Endothelial cell of umbilical vein (primary cell): ENCODE results near the gene GLI1. TPM values are rescaled to one million over a fixed set of nuclear protein-coding genes. Genes with fewer than 3 reads are reported as not detected.

Source experiments
- BruUV-seq: library from RNA; stranded (reverse); fragments of 400-500 nt; replicated peaks from 2 replicates; lab custom pipeline; 2021; lab: Mats Ljungman, UMichigan
- CTCF ChIA-PET: fragments of 300-600, 350-600 bp; sonication (Branson Sonifier 250); formaldehyde crosslinking; loops from one replicate; lab custom pipeline; 2021; ENCODE audit warnings: antibody characterized with exemption, inconsistent platforms; lab: Charles Lee
- POLR2A ChIA-PET: fragments of 300-600, 350-600 bp; sonication (Branson Sonifier 250); formaldehyde crosslinking; loops from one replicate; lab custom pipeline; 2021; ENCODE audit warnings: antibody characterized with exemption, inconsistent platforms; lab: Charles Lee
- DNase-seq: peaks from one replicate; pipeline ENCODE4 v3.0.0-alpha.2; 2011; ENCODE audit warnings: low read depth, low spot score
- FAIRE-seq: peaks from 2 replicates; lab custom pipeline; 2011; peaks lifted over from hg19 to GRCh38; lab: Jason Lieb, UNC
- H2AFZ ChIP-seq: 2 replicates; pipeline ENCODE4 v1.6.0; 2012; ENCODE audit warnings: low read depth, low read length, control low read depth, inconsistent platforms
- H3K27ac ChIP-seq: 2 replicates; pipeline ENCODE4 v1.5.1; 2011; ENCODE audit warnings: low read depth, mild to moderate bottlenecking, control low read depth, low read length, moderate library complexity; ENCODE audit not compliant: insufficient read depth
- H3K27me3 ChIP-seq, 2 experiments: 2 replicates each; pipeline versions ENCODE4 v1.6.0 to v1.6.1; 2011; ENCODE audit warnings: low read length in 2 of 2, mixed read lengths in 1 of 2; ENCODE audit not compliant: control insufficient read depth in 2 of 2, insufficient read depth in 2 of 2
- H3K36me3 ChIP-seq, 2 experiments: 2 replicates in 1 of 2; 3 replicates in 1 of 2; pipeline ENCODE4 v1.5.1; 2011; ENCODE audit warnings: low read length in 2 of 2, mild to moderate bottlenecking in 1 of 2, moderate library complexity in 1 of 2; ENCODE audit not compliant: control insufficient read depth in 2 of 2, insufficient read depth in 2 of 2; ENCODE audit errors: extremely low read depth in 1 of 2
- H3K4me1 ChIP-seq: 3 replicates; pipeline ENCODE4 v1.5.1; 2011; ENCODE audit warnings: mild to moderate bottlenecking, low read length; ENCODE audit not compliant: control insufficient read depth, insufficient read depth; ENCODE audit errors: extremely low read depth
- H3K4me2 ChIP-seq: 2 replicates; pipeline ENCODE4 v1.6.1; 2011; ENCODE audit warnings: low read length, control low read depth, mixed read lengths; ENCODE audit not compliant: insufficient read depth
- H3K4me3 ChIP-seq, 3 experiments: fragments of 200-600 bp in 1 of 3; sonication (generic), shearing (Covaris generic) in 1 of 3; replicated peaks in 1 of 3; 2 replicates each; pipeline ENCODE4 v1.5.1; 2011 to 2016; ENCODE audit warnings: control low read depth in 3 of 3, low read length in 3 of 3, mild to moderate bottlenecking in 2 of 3, inconsistent platforms in 1 of 3, low read depth in 1 of 3, moderate library complexity in 1 of 3; ENCODE audit not compliant: insufficient read depth in 1 of 3
- H3K79me2 ChIP-seq: 2 replicates; pipeline ENCODE4 v1.6.0; 2012; ENCODE audit warnings: low read length, inconsistent platforms; ENCODE audit not compliant: control insufficient read depth, insufficient read depth
- H3K9ac ChIP-seq: replicated peaks from 2 replicates; pipeline ENCODE3; 2011; ENCODE audit warnings: low read length, control low read depth; ENCODE audit not compliant: insufficient read depth; ENCODE audit errors: extremely low read depth
- H3K9me1 ChIP-seq: replicated peaks from 3 replicates; pipeline ENCODE4 v1.6.0; 2011; ENCODE audit warnings: mild to moderate bottlenecking, low read length; ENCODE audit not compliant: control insufficient read depth, insufficient read depth; ENCODE audit errors: extremely low read depth
- H3K9me3 ChIP-seq: replicated peaks from 2 replicates; pipeline ENCODE4 v1.5.1; 2012; ENCODE audit warnings: low read length, inconsistent platforms; ENCODE audit not compliant: control insufficient read depth, insufficient read depth
- H4K20me1 ChIP-seq: replicated peaks from 2 replicates; pipeline ENCODE3; 2011; ENCODE audit warnings: mild to moderate bottlenecking, low read length; ENCODE audit not compliant: control insufficient read depth, insufficient read depth; ENCODE audit errors: extremely low read depth
- EZH2 ChIP-seq: IDR thresholded peaks from 2 replicates; pipeline ENCODE4 v1.6.1; 2012; ENCODE audit warnings: borderline replicate concordance, low read depth, mild to moderate bottlenecking, moderate library complexity, low read length, inconsistent platforms; ENCODE audit not compliant: severe bottlenecking
- GATA2 ChIP-seq: IDR thresholded peaks from 2 replicates; pipeline ENCODE4 v1.7.0; 2011; ENCODE audit warnings: low read depth, mild to moderate bottlenecking, moderate library complexity, mixed read lengths, low read length; ENCODE audit not compliant: insufficient read length, insufficient read depth
- JUN ChIP-seq: IDR thresholded peaks from 2 replicates; pipeline ENCODE4 v1.6.1; 2011; ENCODE audit warnings: borderline replicate concordance, low read depth; ENCODE audit not compliant: insufficient read length, insufficient read depth
- MAX ChIP-seq: IDR thresholded peaks from 2 replicates; pipeline ENCODE4 v1.6.1; 2011; ENCODE audit not compliant: insufficient read depth, insufficient read length
- MYC ChIP-seq: IDR thresholded peaks from one replicate; pipeline ENCODE4 v1.6.1; 2011; ENCODE audit warnings: mild to moderate bottlenecking, low read depth, low read length
- POLR2A ChIP-seq: IDR thresholded peaks from 2 replicates; pipeline ENCODE4 v1.6.1; 2012; ENCODE audit warnings: low read depth, mild to moderate bottlenecking, control low read depth, low read length
- POLR2AphosphoS5 ChIP-seq: IDR thresholded peaks from 2 replicates; pipeline ENCODE4 v1.6.1; 2012; ENCODE audit warnings: low read depth, mild to moderate bottlenecking, control low read depth, low read length, moderate library complexity; ENCODE audit not compliant: insufficient read depth
- dilution Hi-C: fragments of 300-500 bp; cut with MboI; formaldehyde crosslinking; loops from one replicate; pipeline ENCODE4 v1.15.0; 2019; ENCODE audit warnings: low sequenced_read_pairs; ENCODE audit not compliant: extremely low pct_ligation_motif_present
- intact Hi-C: fragments of 100-400 bp; cut with micrococcal nuclease; formaldehyde crosslinking; loops from one replicate; pipeline ENCODE4 v1.10.0; 2022
- polyA plus RNA-seq, 4 experiments: library from polyadenylated mRNA; depleted of rRNA in 3 of 4; stranded (reverse) in 3 of 4; unstranded in 1 of 4; fragments of >200 nt; gene quantifications; 2 replicates each; pipeline versions ENCODE4 v1.2.1 to v1.2.3, GENCODE V29; 2011 to 2012; ENCODE audit warnings: missing spikeins in 1 of 4
- total RNA-seq: library from RNA; stranded (reverse); gene quantifications from 2 replicates; pipeline ENCODE4 v1.2.3, GENCODE V29; 2021
- TF ChIP-seq, protein P1 (sequence below), 2 donors: IDR thresholded peaks; 1 replicate in 1 of 2; 2 replicates in 1 of 2; pipeline ENCODE4 v1.5.1; 2011; ENCODE audit warnings: low read length in 2 of 2, mild to moderate bottlenecking in 2 of 2, moderate library complexity in 2 of 2, control low read depth in 1 of 2, inconsistent platforms in 1 of 2, low read depth in 1 of 2; ENCODE audit not compliant: insufficient read depth in 1 of 2; ENCODE audit errors: extremely low read depth in 1 of 2

GLI1 gene
- total and polyA plus RNA-seq, 2 donors (not counting 3 experiments of a cell fraction or from before 2014, with no cell fraction given), result 0.10 to 0.29 TPM

- POLR2A ChIA-PET, result no interaction called here
These were observed 37.9 kb downstream of the GLI1 start for GRCh38 chr12:57497223-57498131.

GRCh38 chr12:57498132-57498502 lies 38.5 kb downstream of the GLI1 start:
- no peaks in the 10 kb centered on the region for H3K4me1 ChIP-seq
- ChIA-PET POLR2A (no interaction called here), CTCF (no interaction called here)
- no peaks in the 10 kb centered on the region for H3K9me3 ChIP-seq
- FAIRE-seq (no peak), DNase-seq (no peak)
- no peaks in the 10 kb centered on the region for H3K27me3 ChIP-seq
- H3K79me2 ChIP-seq, result no peaks in the 10 kb centered on the region
- peaks cover 24 to 28% of the 10 kb centered on the region in 2 experiments for H3K36me3 ChIP-seq
- TF ChIP-seq GATA2 (no peak), MYC (no peak), MAX (no peak), POLR2A (no peak), POLR2AphosphoS5 (no peak), EZH2 (no peak), JUN (no peak)
- TF ChIP-seq, protein P1, sequence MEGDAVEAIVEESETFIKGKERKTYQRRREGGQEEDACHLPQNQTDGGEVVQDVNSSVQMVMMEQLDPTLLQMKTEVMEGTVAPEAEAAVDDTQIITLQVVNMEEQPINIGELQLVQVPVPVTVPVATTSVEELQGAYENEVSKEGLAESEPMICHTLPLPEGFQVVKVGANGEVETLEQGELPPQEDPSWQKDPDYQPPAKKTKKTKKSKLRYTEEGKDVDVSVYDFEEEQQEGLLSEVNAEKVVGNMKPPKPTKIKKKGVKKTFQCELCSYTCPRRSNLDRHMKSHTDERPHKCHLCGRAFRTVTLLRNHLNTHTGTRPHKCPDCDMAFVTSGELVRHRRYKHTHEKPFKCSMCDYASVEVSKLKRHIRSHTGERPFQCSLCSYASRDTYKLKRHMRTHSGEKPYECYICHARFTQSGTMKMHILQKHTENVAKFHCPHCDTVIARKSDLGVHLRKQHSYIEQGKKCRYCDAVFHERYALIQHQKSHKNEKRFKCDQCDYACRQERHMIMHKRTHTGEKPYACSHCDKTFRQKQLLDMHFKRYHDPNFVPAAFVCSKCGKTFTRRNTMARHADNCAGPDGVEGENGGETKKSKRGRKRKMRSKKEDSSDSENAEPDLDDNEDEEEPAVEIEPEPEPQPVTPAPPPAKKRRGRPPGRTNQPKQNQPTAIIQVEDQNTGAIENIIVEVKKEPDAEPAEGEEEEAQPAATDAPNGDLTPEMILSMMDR (IDR thresholded peaks at IDR 0.05; ENCODE audit: extremely low read depth in 1 of 2, insufficient read depth in 1 of 2, low read depth in 1 of 2, low read length in 2 of 2), result no peak
- dilution Hi-C loops, result no loop called here
- BruUV-seq, result no TSS peak
- H3K27ac ChIP-seq, result no peak overlapping the region
- no peak overlapping the region for H3K4me2 ChIP-seq
- no peak overlapping the region for H3K9ac ChIP-seq
- H3K9me1 ChIP-seq, result no peaks in the 10 kb centered on the region
- H4K20me1 ChIP-seq, result no peaks in the 10 kb centered on the region
- no peak overlapping the region for H3K4me3 ChIP-seq
- intact Hi-C loops, result no loop called here
- H2AFZ ChIP-seq, result no peak overlapping the region

More at GRCh38 chr12:57497223-57498131, 37.9 kb downstream of the GLI1 start:
- TF ChIP-seq POLR2A, result peak; percentile 35
- no peak for TF ChIP-seq POLR2AphosphoS5
- TF ChIP-seq JUN, result no peak
- Histone ChIP-seq H4K20me1 (no peaks in the 10 kb centered on the region), H3K27me3 (no peaks in the 10 kb centered on the region), H3K27ac (no peak overlapping the region), H3K79me2 (no peaks in the 10 kb centered on the region), H3K4me2 (no peak overlapping the region), H3K4me3 (no peak overlapping the region), H3K9ac (no peak overlapping the region), H2AFZ (no peak overlapping the region), H3K9me1 (no peaks in the 10 kb centered on the region), H3K4me1 (no peaks in the 10 kb centered on the region), H3K36me3 (peaks cover 29 to 32% of the 10 kb centered on the region in 2 experiments), H3K9me3 (no peaks in the 10 kb centered on the region)
- CTCF ChIA-PET, result interaction anchor here (1.0 kb wide), 2 partner anchors 9 to 38 kb away, joined by 3 read pairs; partner anchors contain the start of gene GLI1
- DNase-seq, result no peak
- intact Hi-C loops (no loop called here), dilution Hi-C loops (no loop called here)
- no TSS peak for BruUV-seq
- FAIRE-seq, result no peak
